ENCODE results near the gene PSD2. TPM values are rescaled to one million over a fixed set of nuclear protein-coding genes. Genes with fewer than 3 reads are reported as not detected.

The PSD2 gene
- polyA plus RNA-seq, 3 donors = not detected

DNA sequence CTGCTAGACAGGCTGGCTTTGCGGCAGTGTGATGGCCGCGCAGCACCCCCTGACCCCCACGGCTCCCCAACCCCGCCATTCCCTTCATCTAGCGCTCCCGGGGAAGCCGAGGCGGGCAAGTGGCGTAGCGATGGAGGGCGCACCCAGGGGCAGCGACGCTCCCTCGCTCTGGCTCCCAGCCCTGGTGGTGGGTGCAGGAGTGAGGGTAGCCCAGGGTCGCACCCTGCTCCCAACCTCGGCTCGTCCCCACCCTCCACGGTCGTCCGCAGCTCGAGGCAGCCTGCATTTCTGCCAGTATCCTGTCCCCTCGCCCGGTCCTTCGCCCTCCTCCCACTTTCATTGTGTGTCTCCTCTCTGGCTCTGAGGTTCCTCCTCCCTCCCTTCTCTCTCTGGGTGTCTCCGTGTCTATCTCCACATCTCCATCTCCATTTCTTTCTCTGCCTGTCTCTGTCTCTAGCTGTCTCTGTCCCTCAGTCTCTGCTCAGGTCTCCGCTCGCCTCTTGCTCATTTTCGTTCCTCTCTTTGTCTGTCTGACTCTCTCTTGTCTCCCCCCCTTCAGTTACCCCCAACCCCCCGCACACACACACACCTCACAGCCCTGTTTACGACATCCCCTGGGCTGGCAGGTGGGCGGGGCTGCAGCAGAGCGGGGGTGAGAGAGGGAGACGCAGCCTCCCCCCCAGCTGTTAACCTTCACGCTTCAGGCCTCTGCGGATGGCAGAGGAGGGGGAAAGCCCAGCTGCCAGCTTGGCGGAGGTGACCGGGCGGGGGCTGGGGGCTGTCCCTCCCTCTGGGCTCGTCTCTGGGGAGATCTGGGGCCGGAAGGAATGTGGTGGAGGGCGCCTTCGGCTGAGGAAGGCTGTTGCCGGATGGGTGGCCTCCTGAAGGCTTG lies 48.7 kb upstream of the PSD2 start:
- no peak overlapping the region for H3K27ac ChIP-seq (ENCODE audit: low read depth in 1 of 2, low read length in 2 of 2)
- DNase-seq = peak in 1 of 3 donors; percentile 35
- peak overlapping the region; percentile 56 for H3K4me2 ChIP-seq (replicated peaks; ENCODE audit: extremely low read depth, low read length, poor library complexity, severe bottlenecking)
- peaks cover 0 to 26% (median 16%) of the 10 kb centered on the region in 7 donors for H3K9me3 Mint-ChIP-seq
- TF ChIP-seq, protein P1, sequence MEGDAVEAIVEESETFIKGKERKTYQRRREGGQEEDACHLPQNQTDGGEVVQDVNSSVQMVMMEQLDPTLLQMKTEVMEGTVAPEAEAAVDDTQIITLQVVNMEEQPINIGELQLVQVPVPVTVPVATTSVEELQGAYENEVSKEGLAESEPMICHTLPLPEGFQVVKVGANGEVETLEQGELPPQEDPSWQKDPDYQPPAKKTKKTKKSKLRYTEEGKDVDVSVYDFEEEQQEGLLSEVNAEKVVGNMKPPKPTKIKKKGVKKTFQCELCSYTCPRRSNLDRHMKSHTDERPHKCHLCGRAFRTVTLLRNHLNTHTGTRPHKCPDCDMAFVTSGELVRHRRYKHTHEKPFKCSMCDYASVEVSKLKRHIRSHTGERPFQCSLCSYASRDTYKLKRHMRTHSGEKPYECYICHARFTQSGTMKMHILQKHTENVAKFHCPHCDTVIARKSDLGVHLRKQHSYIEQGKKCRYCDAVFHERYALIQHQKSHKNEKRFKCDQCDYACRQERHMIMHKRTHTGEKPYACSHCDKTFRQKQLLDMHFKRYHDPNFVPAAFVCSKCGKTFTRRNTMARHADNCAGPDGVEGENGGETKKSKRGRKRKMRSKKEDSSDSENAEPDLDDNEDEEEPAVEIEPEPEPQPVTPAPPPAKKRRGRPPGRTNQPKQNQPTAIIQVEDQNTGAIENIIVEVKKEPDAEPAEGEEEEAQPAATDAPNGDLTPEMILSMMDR (IDR thresholded peaks at IDR 0.05) = no peak
- H3K4me3 Mint-ChIP-seq = peak overlapping the region; percentile 64 to 97
- peak overlapping the region; percentile 43 for H2AFZ ChIP-seq (ENCODE audit: insufficient read depth, low read depth, low read length, poor library complexity, severe bottlenecking)
- WGBS (ENCODE audit: insufficient coverage) = 2% methylated on average over 12 of the region's 44 CpGs
- H3K36me3 ChIP-seq (replicated peaks in 1 of 2; ENCODE audit: control insufficient read depth in 1 of 2, insufficient read depth in 2 of 2, low read length in 2 of 2) = no peaks in the 10 kb centered on the region
- H3K27me3 Mint-ChIP-seq (ENCODE audit: low read depth in 3 of 3) = peaks cover 74 to 81% (median 76%) of the 10 kb centered on the region in 3 donors
- H3K4me3 ChIP-seq (replicated peaks in 1 of 3; ENCODE audit: low read depth in 2 of 3, low read length in 3 of 3) = peak overlapping the region in 1 of 3 experiments; percentile 35
- peak overlapping the region; percentile 13 for H3K9ac ChIP-seq (ENCODE audit: insufficient read depth, low read length, poor library complexity, severe bottlenecking)
- peaks cover 7 to 11% of the 10 kb centered on the region in 2 donors for H3K36me3 Mint-ChIP-seq
- peak overlapping the region in 5 of 7 donors; percentile 2 to 79 (median 55) for H3K27ac Mint-ChIP-seq
- peaks cover 23 to 27% of the 10 kb centered on the region in 2 donors for H3K4me1 ChIP-seq (ENCODE audit: control insufficient read depth in 1 of 2, insufficient read depth in 2 of 2, low read length in 2 of 2)
- intact Hi-C loops (cut with micrococcal nuclease) = loop anchor here in 1 of 2 donors (5.0 kb wide), 1 partner anchor 55 kb away; no protein-coding TSS in a partner anchor
- H3K27me3 ChIP-seq (ENCODE audit: control insufficient read depth in 2 of 2, insufficient read depth in 2 of 2, low read length in 2 of 2) = peaks cover 46 to 73% of the 10 kb centered on the region in 2 donors
- no peaks in the 10 kb centered on the region for H3K79me2 ChIP-seq (ENCODE audit: insufficient read depth, low read length)
- peaks cover 29% of the 10 kb centered on the region for H3K4me1 Mint-ChIP-seq
- H3K9me3 ChIP-seq (replicated peaks in 1 of 2; ENCODE audit: control insufficient read depth in 1 of 2, insufficient read depth in 1 of 2, low read length in 2 of 2) = peaks cover 5 to 28% of the 10 kb centered on the region in 2 donors
- H4K20me1 ChIP-seq (ENCODE audit: insufficient read depth, low read length) = no peaks in the 10 kb centered on the region

GRCh38 chr5:139747583-139748504 lies 47.8 kb upstream of the PSD2 start:
- Histone ChIP-seq H4K20me1 (ENCODE audit: insufficient read depth, low read length) (no peaks in the 10 kb centered on the region), H3K4me3 (replicated peaks in 1 of 3; ENCODE audit: low read depth in 2 of 3, low read length in 3 of 3) (peak overlapping the region in 1 of 3 experiments; percentile 35), H3K36me3 (replicated peaks in 1 of 2; ENCODE audit: control insufficient read depth in 1 of 2, insufficient read depth in 2 of 2, low read length in 2 of 2) (no peaks in the 10 kb centered on the region), H2AFZ (ENCODE audit: insufficient read depth, low read depth, low read length, poor library complexity, severe bottlenecking) (peak overlapping the region; percentile 41), H3K27ac (ENCODE audit: low read depth in 1 of 2, low read length in 2 of 2) (no peak overlapping the region), H3K4me2 (replicated peaks; ENCODE audit: extremely low read depth, low read length, poor library complexity, severe bottlenecking) (peak overlapping the region; percentile 56), H3K79me2 (ENCODE audit: insufficient read depth, low read length) (no peaks in the 10 kb centered on the region), H3K4me1 (ENCODE audit: control insufficient read depth in 1 of 2, insufficient read depth in 2 of 2, low read length in 2 of 2) (peaks cover 23 to 27% of the 10 kb centered on the region in 2 donors), H3K27me3 (ENCODE audit: control insufficient read depth in 2 of 2, insufficient read depth in 2 of 2, low read length in 2 of 2) (peaks cover 46 to 82% of the 10 kb centered on the region in 2 donors), H3K9ac (ENCODE audit: insufficient read depth, low read length, poor library complexity, severe bottlenecking) (no peak overlapping the region), H3K9me3 (replicated peaks in 1 of 2; ENCODE audit: control insufficient read depth in 1 of 2, insufficient read depth in 1 of 2, low read length in 2 of 2) (peaks cover 5 to 28% of the 10 kb centered on the region in 2 donors)
- H3K4me1 Mint-ChIP-seq = peaks cover 29% of the 10 kb centered on the region
- peaks cover 7 to 11% of the 10 kb centered on the region in 2 donors for H3K36me3 Mint-ChIP-seq
- H3K27me3 Mint-ChIP-seq (ENCODE audit: low read depth in 3 of 3) = peaks cover 81 to 90% (median 82%) of the 10 kb centered on the region in 3 donors
- intact Hi-C loops (cut with micrococcal nuclease) = loop anchor here in 1 of 2 donors (5.0 kb wide), 1 partner anchor 56 kb away; no protein-coding TSS in a partner anchor
- peak overlapping the region; percentile 64 to 97 for H3K4me3 Mint-ChIP-seq
- peak in 1 of 3 donors; percentile 56 for DNase-seq
- H3K9me3 Mint-ChIP-seq = peaks cover 0 to 26% (median 16%) of the 10 kb centered on the region in 7 donors
- 1% methylated on average over 60 of the region's 60 CpGs for WGBS (ENCODE audit: insufficient coverage)
- no peak overlapping the region for H3K27ac Mint-ChIP-seq
- TF ChIP-seq, protein P1 (IDR thresholded peaks at IDR 0.05) = no peak
